Measurements from ENCODE around the gene CEP350. TPM values are rescaled to one million over a fixed set of nuclear protein-coding genes. Genes with fewer than 3 reads are reported as not detected.
A peak's percentile ranks its signal among the peaks of the same experiment; 100 is the strongest.

The CEP350 gene
- total and polyA plus RNA-seq, 2 of the 13 experiments (the other 11 are each of a cell fraction or from before 2014, with no cell fraction given), result 7.6 to 35.9 TPM

GRCh38 chr1:179968994-179969919 is 14.6 kb downstream of the CEP350 start:
- ChIA-PET CTCF (ENCODE audit: low intra/inter-chr PET ratio, low total read pairs) (no interaction called here), POLR2A (no interaction called here)
- in situ Hi-C loops (cut with HindIII; ENCODE audit: extremely low pct_ligation_motif_present, low pct_unique_long_range_greater_than_20kb) (no loop called here), intact Hi-C loops (cut with micrococcal nuclease; ENCODE audit: unreplicated experiment) (no loop called here)
- WGBS (ENCODE audit: low lambda C conversion rate), result 96% methylated on average over 8 of the region's 8 CpGs
- no peak for TF ChIP-seq ZNF792 (CRISPR knock-in tag; IDR thresholded peaks at IDR 0.05)
- TF ChIP-seq RERE (CRISPR knock-in tag; IDR thresholded peaks at IDR 0.05; ENCODE audit: low read depth), result no peak
- TF ChIP-seq HMGA1 (CRISPR knock-in tag; conservative IDR thresholded peaks at IDR 0.05), result no peak
- no peak for TF ChIP-seq ZBTB25 (CRISPR knock-in tag; IDR thresholded peaks at IDR 0.05)
- 0 out of 4 replicates have a peak, but pooled peaks of 1 of the 2 experiments have one; percentile 14 for TF ChIP-seq MAFK (conservative IDR thresholded peaks at IDR 0.05 in 1 of 2, IDR thresholded peaks at IDR 0.05 in 1 of 2; ENCODE audit: low read length in 2 of 2)
- no peak for TF ChIP-seq TCF12 (IDR thresholded peaks at IDR 0.05)
- no peak for TF ChIP-seq TCF12 (CRISPR knock-in tag; IDR thresholded peaks at IDR 0.05)
- Histone ChIP-seq H3K9ac (ENCODE audit: insufficient read depth, low read depth, low read length) (no peak overlapping the region), H3K27me3 (ENCODE audit: control insufficient read depth in 1 of 2, insufficient read depth in 2 of 2, low read length in 2 of 2) (no peaks in the 10 kb centered on the region), H3K9me3 (ENCODE audit: low read length) (peaks cover 12% of the 10 kb centered on the region), H3K4me2 (ENCODE audit: low read depth, low read length) (no peak overlapping the region), H3K79me2 (ENCODE audit: insufficient read depth, low read length) (peaks cover 78% of the 10 kb centered on the region), H2AFZ (ENCODE audit: low read length) (no peak overlapping the region), H3K4me1 (ENCODE audit: insufficient read depth, low read length) (peaks cover 6% of the 10 kb centered on the region; the same call in 1 of the 2 replicates), H3K27ac (ENCODE audit: extremely low read length, insufficient read depth, low read length) (no peak overlapping the region), H4K20me1 (ENCODE audit: insufficient read depth, low read length) (no peaks in the 10 kb centered on the region), H3K4me3 (replicated peaks in 1 of 3; ENCODE audit: insufficient read depth in 1 of 3, low read depth in 2 of 3, low read length in 3 of 3) (no peak overlapping the region), H3K36me3 (replicated peaks in 1 of 2; ENCODE audit: control insufficient read depth in 1 of 2, insufficient read depth in 2 of 2, low read length in 2 of 2) (peaks cover 0 to 10% of the 10 kb centered on the region in 2 experiments; a peak in 3 of 5 replicates)
- FAIRE-seq (no peak), DNase-seq (ENCODE audit: low spot score) (no peak), ATAC-seq (no peak)
- BruUV-seq (replicated peaks), result no TSS peak
